GM06990 (cell line): ENCODE results near the gene TFPT.

Experiments
- DNase-seq: peaks from one replicate; pipeline ENCODE4 v3.0.0-alpha.2; 2011; ENCODE audit not compliant: insufficient read length; ENCODE audit errors: extremely low read depth
- H3K27me3 ChIP-seq: replicated peaks from 2 replicates; pipeline ENCODE4 v1.6.0; 2011; ENCODE audit warnings: low read length; ENCODE audit not compliant: control insufficient read depth, insufficient read depth
- H3K36me3 ChIP-seq: 2 replicates; pipeline ENCODE4 v1.5.1; 2011; ENCODE audit warnings: low read length; ENCODE audit not compliant: control insufficient read depth, insufficient read depth
- H3K4me3 ChIP-seq: replicated peaks from 2 replicates; pipeline ENCODE4 v1.5.1; 2011; ENCODE audit warnings: low read depth, mild to moderate bottlenecking, control low read depth, low read length
- CTCF ChIP-seq: IDR thresholded peaks from 2 replicates; pipeline ENCODE4 v1.5.1; 2011; ENCODE audit warnings: low read length, control low read depth, mild to moderate bottlenecking, inconsistent platforms; ENCODE audit not compliant: insufficient read depth, poor library complexity, severe bottlenecking

TFPT gene

GRCh38 chr19:54152267-54152666 lies 36.8 kb upstream of the TFPT start:
- no peak overlapping the region for H3K4me3 ChIP-seq
- no peak for DNase-seq
- H3K27me3 ChIP-seq = no peaks in the 10 kb centered on the region
- peaks cover 59% of the 10 kb centered on the region for H3K36me3 ChIP-seq
- no peak for TF ChIP-seq CTCF

DNA sequence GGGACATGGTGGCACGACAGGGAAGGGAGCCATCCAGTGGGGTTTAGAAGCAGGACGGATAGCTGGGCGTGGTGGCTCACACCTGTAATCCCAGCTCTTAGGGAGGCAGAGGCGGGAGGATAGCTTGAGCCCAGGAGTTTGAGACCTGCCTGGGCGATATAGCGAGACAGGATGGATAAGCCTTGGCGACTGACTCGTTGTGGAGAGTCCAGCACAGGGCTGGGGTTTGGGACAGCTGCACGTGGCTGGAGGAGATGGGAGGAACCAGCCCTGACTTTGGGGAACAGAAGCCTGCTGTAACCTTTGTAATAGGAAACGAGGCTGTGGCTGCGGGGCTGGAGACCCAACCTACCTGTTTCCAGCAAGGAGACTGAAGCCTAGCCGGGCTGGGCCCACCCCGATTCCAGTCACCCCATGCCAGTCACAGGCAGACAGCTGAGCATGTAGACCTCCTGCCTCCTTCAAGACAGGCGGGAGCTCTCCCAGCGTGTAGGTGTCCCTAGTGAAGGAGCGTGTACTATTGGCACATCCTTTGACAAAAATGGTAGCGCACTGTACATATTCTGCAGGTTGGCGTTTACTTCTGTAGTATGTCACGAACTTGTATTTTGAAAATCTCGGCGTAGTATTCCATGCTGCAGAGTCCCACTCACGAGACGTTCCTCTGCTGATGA lies 36.0 kb upstream of the TFPT start:
- DNase-seq = no peak
- TF ChIP-seq CTCF = no peak
- H3K27me3 ChIP-seq = no peaks in the 10 kb centered on the region
- H3K36me3 ChIP-seq = peaks cover 62% of the 10 kb centered on the region
- no peak overlapping the region for H3K4me3 ChIP-seq

DNA sequence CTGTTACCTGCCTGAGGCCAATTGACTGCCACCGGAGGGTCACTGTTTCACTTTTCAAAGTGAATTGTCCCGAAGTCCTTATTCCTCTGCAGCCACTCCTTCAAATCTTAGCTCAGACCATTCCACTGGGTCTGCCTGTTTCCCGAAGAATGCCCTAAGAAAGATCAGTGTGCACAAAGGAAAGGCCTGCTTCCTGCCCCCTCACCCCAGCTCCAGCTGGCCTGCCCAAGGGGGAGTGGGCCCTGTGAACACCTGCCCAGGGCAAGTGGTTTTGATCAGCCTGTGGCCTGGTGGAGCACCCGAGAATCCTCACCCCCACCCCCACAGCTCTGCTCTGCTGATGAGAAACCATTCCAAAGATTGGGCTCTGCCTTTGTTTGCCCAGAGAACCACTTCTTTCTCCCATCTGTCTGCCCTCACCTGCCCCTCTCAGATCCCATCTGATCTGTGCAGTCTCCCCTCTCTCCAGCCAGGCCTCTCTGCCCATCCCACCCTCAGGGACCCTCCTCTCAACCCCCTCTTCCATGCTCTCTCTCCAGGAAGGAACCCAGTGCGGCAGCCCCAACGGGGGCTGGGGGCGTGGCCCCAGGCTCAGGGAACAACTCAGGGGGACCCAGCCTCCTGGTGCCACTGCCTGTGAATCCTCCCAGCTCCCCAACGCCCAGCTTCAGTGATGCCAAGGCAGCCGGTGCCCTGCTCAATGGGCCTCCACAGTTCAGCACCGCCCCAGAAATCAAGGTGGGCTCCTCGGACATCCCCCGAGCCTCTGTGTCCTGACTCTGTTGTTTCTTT lies 33.8 kb upstream of the TFPT start:
- DNase-seq = no peak
- Histone ChIP-seq H3K27me3 (no peaks in the 10 kb centered on the region), H3K36me3 (peaks cover 64% of the 10 kb centered on the region), H3K4me3 (no peak overlapping the region)
- TF ChIP-seq CTCF = no peak

GRCh38 chr19:54148158-54148557 lies 32.7 kb upstream of the TFPT start:
- H3K36me3 ChIP-seq = peaks cover 67% of the 10 kb centered on the region
- H3K27me3 ChIP-seq = no peaks in the 10 kb centered on the region
- H3K4me3 ChIP-seq = no peak overlapping the region
- no peak for DNase-seq
- no peak for TF ChIP-seq CTCF

- Histone ChIP-seq H3K36me3 (peaks cover 69% of the 10 kb centered on the region), H3K4me3 (no peak overlapping the region), H3K27me3 (no peaks in the 10 kb centered on the region)
- DNase-seq = no peak
- no peak for TF ChIP-seq CTCF
Measured at GRCh38 chr19:54147676-54148075, 32.2 kb upstream of the TFPT start.
